Esophagus muscularis mucosa (tissue), 4 donors: Measurements from ENCODE around the gene PRKCH. TPM values are rescaled to one million over a fixed set of nuclear protein-coding genes. Genes with fewer than 3 reads are reported as not detected.
A peak's percentile ranks its signal among the peaks of the same experiment; 100 is the strongest.

Experiments
- DNase-seq: peaks from one replicate; pipeline ENCODE4 v3.0.0-alpha.2; 2017; ENCODE audit errors: extremely low spot score
- H3K27ac ChIP-seq, 4 donors: fragments of 200-600 bp; sonication (generic); replicated peaks in 1 of 4; 1 replicate in 3 of 4; 2 replicates in 1 of 4; pipeline ENCODE4 v1.5.1; 2016 to 2019; ENCODE audit warnings: mild to moderate bottlenecking in 1 of 4
- H3K27me3 ChIP-seq, 4 donors: fragments of 200-600 bp; sonication (generic); one replicate each; pipeline versions ENCODE4 v1.5.1 to v1.6.0; 2016 to 2019
- H3K36me3 ChIP-seq, 4 donors: fragments of 200-600 bp; sonication (generic); one replicate each; pipeline ENCODE4 v1.5.1; 2016 to 2019
- H3K4me1 ChIP-seq, 4 donors: fragments of 200-600 bp; sonication (generic); one replicate each; pipeline ENCODE4 v1.5.1; 2016 to 2019
- H3K4me3 ChIP-seq, 4 donors: fragments of 200-600 bp; sonication (generic); 1 replicate in 2 of 4; 2 replicates in 2 of 4; pipeline ENCODE4 v1.5.1; 2016 to 2019; ENCODE audit warnings: mild to moderate bottlenecking in 4 of 4, moderate library complexity in 1 of 4
- H3K9me3 ChIP-seq, 4 donors: fragments of 200-600 bp; sonication (generic); 1 replicate in 3 of 4; 2 replicates in 1 of 4; pipeline ENCODE4 v1.5.1; 2016 to 2019
- CTCF ChIP-seq, 3 experiments: fragments of 200-600 bp in 2 of 3; fragments of 450-650 bp in 1 of 3; sonication (generic) in 2 of 3; IDR thresholded peaks; one replicate each; pipeline ENCODE4 v1.5.1; 2017 to 2019; ENCODE audit warnings: antibody characterized with exemption in 3 of 3, mild to moderate bottlenecking in 2 of 3, moderate library complexity in 1 of 3
- EP300 ChIP-seq: sonication (generic); formaldehyde crosslinking; IDR thresholded peaks from one replicate; pipeline ENCODE4 v1.6.1; 2017; ENCODE audit warnings: antibody characterized with exemption
- POLR2A ChIP-seq: fragments of 450-650 bp; IDR thresholded peaks from one replicate; pipeline ENCODE4 v1.6.1; 2017; ENCODE audit warnings: antibody characterized with exemption, moderate library complexity, mild to moderate bottlenecking, low read depth
- POLR2AphosphoS5 ChIP-seq, 2 donors: sonication (generic); formaldehyde crosslinking; IDR thresholded peaks; one replicate each; pipeline ENCODE4 v1.6.1; 2017; ENCODE audit warnings: antibody characterized with exemption in 2 of 2
- WGBS: methylation state at CpG from one replicate; pipeline ENCODE4 v1.1.5; 2018; 5-methylcytosine and 5-hydroxymethylcytosine counted together
- intact Hi-C: fragments of 100-400 bp; cut with DNase I; formaldehyde crosslinking; loops from one replicate; pipeline ENCODE4 v1.15.1; 2023
- total RNA-seq, 4 donors: library from RNA; depleted of rRNA; stranded (reverse); fragments of >200 nt; gene quantifications; one replicate each; pipeline versions ENCODE4 v1.1.0 to v1.2.1, GENCODE V29; 2016

PRKCH gene
- total RNA-seq, 4 donors from 2014 or later = 13.3 to 67.6 (median 32.2) TPM

- Histone ChIP-seq H3K36me3 (no peaks in the 10 kb centered on the region), H3K4me3 (no peak overlapping the region), H3K9me3 (no peaks in the 10 kb centered on the region), H3K27ac (peak overlapping the region; percentile 42 to 46 (median 44)), H3K4me1 (peaks cover 17 to 35% (median 29%) of the 10 kb centered on the region in 4 donors), H3K27me3 (no peaks in the 10 kb centered on the region)
- intact Hi-C loops = no loop called here
- no peak for TF ChIP-seq POLR2A
- TF ChIP-seq CTCF (IDR thresholded peaks at IDR 0.05) = no peak
- TF ChIP-seq EP300 = no peak
- no peak for TF ChIP-seq POLR2AphosphoS5 (IDR thresholded peaks at IDR 0.05)
- WGBS = 57% methylated on average over 8 of the region's 8 CpGs
- no peak for DNase-seq
Measured at GRCh38 chr14:61347826-61348443, 26.6 kb downstream of the PRKCH start.

- WGBS = 63% methylated on average over 6 of the region's 6 CpGs
- H3K36me3 ChIP-seq = no peaks in the 10 kb centered on the region
- no peak overlapping the region for H3K4me3 ChIP-seq
- peak; percentile 70 for DNase-seq
- no peaks in the 10 kb centered on the region for H3K9me3 ChIP-seq
- no peak overlapping the region for H3K27ac ChIP-seq
- intact Hi-C loops = no loop called here
- TF ChIP-seq POLR2A (no peak), POLR2AphosphoS5 (IDR thresholded peaks at IDR 0.05) (no peak), EP300 (no peak), CTCF (IDR thresholded peaks at IDR 0.05) (no peak)
- H3K27me3 ChIP-seq = no peaks in the 10 kb centered on the region
- H3K4me1 ChIP-seq = peaks cover 0 to 20% (median 8%) of the 10 kb centered on the region in 4 donors
Measured at GRCh38 chr14:61350427-61351270, 29.3 kb downstream of the PRKCH start.

- Histone ChIP-seq H3K9me3 (no peaks in the 10 kb centered on the region), H3K36me3 (no peaks in the 10 kb centered on the region), H3K4me3 (no peak overlapping the region), H3K4me1 (peaks cover 0 to 12% (median 4%) of the 10 kb centered on the region in 4 donors), H3K27me3 (no peaks in the 10 kb centered on the region), H3K27ac (no peak overlapping the region)
- intact Hi-C loops = no loop called here
- peak; percentile 34 for DNase-seq
- TF ChIP-seq EP300 (no peak), POLR2A (no peak), CTCF (IDR thresholded peaks at IDR 0.05) (no peak), POLR2AphosphoS5 (IDR thresholded peaks at IDR 0.05) (no peak)
- WGBS = 92% methylated on average over 6 of the region's 6 CpGs
Measured at GRCh38 chr14:61351477-61351876, 30.1 kb downstream of the PRKCH start.

- no peak for TF ChIP-seq POLR2A
- TF ChIP-seq POLR2AphosphoS5 (IDR thresholded peaks at IDR 0.05) = peak; percentile 62 to 72
- no peak for TF ChIP-seq EP300
- no peak for TF ChIP-seq CTCF (IDR thresholded peaks at IDR 0.05)
- no peaks in the 10 kb centered on the region for H3K36me3 ChIP-seq
- peaks cover 0 to 5% (median 1%) of the 10 kb centered on the region in 4 donors for H3K4me1 ChIP-seq
- H3K4me3 ChIP-seq = no peak overlapping the region
- 56% methylated on average over 6 of the region's 6 CpGs for WGBS
- H3K27ac ChIP-seq = peak overlapping the region in 3 of 4 donors; percentile 36 to 47 (median 43)
- intact Hi-C loops = no loop called here
- DNase-seq = no peak
- H3K9me3 ChIP-seq = no peaks in the 10 kb centered on the region
- no peaks in the 10 kb centered on the region for H3K27me3 ChIP-seq
Measured at GRCh38 chr14:61355892-61356325, 34.5 kb downstream of the PRKCH start.
